Progenitor cell of endocrine pancreas (in vitro differentiated cells): ENCODE results near the gene PALLD. TPM values are rescaled to one million over a fixed set of nuclear protein-coding genes. Genes with fewer than 3 reads are reported as not detected.
A peak's percentile ranks its signal among the peaks of the same experiment; 100 is the strongest.
"Not testable (repeated sequence)": the region's sequence is repeated elsewhere in the genome, so short reads cannot be mapped to it uniquely, and the experiment has no call there.

Source experiments
- DNase-seq: peaks from one replicate; pipeline ENCODE4 v3.0.0; 2021; ENCODE audit warnings: low spot score; ENCODE audit not compliant: unreplicated experiment
- H3K27ac Mint-ChIP-seq: 2 replicates; pipeline ENCODE4 v1.8.0; 2021; ENCODE audit warnings: mild to moderate bottlenecking, moderate library complexity, mixed read lengths
- H3K27me3 Mint-ChIP-seq: 2 replicates; pipeline ENCODE4 v1.8.0; 2021; ENCODE audit warnings: mixed read lengths
- H3K36me3 Mint-ChIP-seq: 2 replicates; pipeline ENCODE4 v1.8.0; 2022; ENCODE audit warnings: mixed read lengths; ENCODE audit not compliant: insufficient read depth
- H3K4me1 Mint-ChIP-seq: 2 replicates; pipeline ENCODE4 v1.8.0; 2021; ENCODE audit warnings: low read depth, mixed read lengths
- H3K4me3 Mint-ChIP-seq: 2 replicates; pipeline ENCODE4 v1.8.0; 2021; ENCODE audit warnings: low read depth, mild to moderate bottlenecking, moderate library complexity, mixed read lengths
- H3K9me3 Mint-ChIP-seq: 2 replicates; pipeline ENCODE4 v1.8.0; 2021; ENCODE audit warnings: low read depth, mixed read lengths
- total RNA-seq: library from RNA; stranded (reverse); gene quantifications from 2 replicates; pipeline ENCODE4 v1.2.1, GENCODE V29; 2021
- TF ChIP-seq, protein P1 (sequence below): fragments of 200-600 bp; sonication (generic); IDR thresholded peaks from one replicate; pipeline ENCODE4 v1.5.0; 2021; ENCODE audit warnings: antibody characterized with exemption, mild to moderate bottlenecking; ENCODE audit not compliant: unreplicated experiment

PALLD gene
- total RNA-seq, 1 donor from 2014 or later, result 43.2 TPM

DNA sequence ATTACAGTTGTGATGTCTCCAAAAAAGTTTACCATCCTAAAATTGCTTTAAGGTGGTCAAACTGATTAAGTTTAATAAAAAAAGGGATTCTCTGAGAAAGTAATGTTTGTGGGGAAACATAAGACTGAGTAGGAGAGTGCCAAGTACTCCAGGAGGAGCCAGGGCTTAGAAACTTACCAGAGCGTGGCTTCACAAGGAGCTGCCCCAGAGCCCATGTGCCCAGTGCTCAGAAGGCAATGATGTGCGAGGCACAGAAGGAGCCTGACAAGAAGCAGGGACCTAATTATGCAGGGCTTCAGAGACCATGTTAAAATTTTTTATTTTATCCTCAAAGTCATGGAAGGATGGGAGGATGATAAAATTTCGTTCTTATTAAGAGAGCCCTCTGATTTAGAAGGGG is 204.2 kb downstream of the PALLD start:
- H3K36me3 Mint-ChIP-seq, result no peaks in the 10 kb centered on the region
- no peak for DNase-seq

DNA sequence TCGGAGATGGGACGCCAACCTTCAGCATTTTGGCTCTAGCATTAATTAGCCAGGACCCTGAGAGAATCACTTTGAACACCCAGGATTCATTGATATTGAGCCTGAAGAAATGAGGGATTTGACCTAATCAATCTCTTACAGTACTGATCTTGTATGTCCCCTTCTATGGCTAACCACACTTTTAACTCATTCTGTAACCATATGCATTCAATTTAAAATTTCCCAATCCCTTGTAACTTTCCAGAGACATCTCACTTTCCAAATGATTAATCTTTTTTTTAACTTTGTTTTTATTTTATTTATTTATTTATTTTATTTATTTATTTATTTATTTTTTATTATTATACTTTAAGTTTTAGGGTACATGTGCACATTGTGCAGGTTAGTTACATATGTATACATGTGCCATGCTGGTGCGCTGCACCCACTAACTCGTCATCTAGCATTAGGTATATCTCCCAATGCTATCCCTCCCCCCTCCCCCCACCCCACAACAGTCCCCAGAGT is 205.8 kb downstream of the PALLD start:
- H3K36me3 Mint-ChIP-seq, H3K27ac Mint-ChIP-seq, H3K4me1 Mint-ChIP-seq, H3K4me3 Mint-ChIP-seq, DNase-seq, H3K9me3 Mint-ChIP-seq: not testable (repeated sequence)
- H3K27me3 Mint-ChIP-seq, result peaks cover 13% of the 10 kb centered on the region

More for the DNA sequence above, 204.2 kb downstream of the PALLD start:
- Mint-ChIP-seq H3K27ac (no peak overlapping the region), H3K4me3 (no peak overlapping the region), H3K4me1 (no peaks in the 10 kb centered on the region), H3K9me3 (no peaks in the 10 kb centered on the region), H3K27me3 (peaks cover 1% of the 10 kb centered on the region)
- TF ChIP-seq, protein P1, sequence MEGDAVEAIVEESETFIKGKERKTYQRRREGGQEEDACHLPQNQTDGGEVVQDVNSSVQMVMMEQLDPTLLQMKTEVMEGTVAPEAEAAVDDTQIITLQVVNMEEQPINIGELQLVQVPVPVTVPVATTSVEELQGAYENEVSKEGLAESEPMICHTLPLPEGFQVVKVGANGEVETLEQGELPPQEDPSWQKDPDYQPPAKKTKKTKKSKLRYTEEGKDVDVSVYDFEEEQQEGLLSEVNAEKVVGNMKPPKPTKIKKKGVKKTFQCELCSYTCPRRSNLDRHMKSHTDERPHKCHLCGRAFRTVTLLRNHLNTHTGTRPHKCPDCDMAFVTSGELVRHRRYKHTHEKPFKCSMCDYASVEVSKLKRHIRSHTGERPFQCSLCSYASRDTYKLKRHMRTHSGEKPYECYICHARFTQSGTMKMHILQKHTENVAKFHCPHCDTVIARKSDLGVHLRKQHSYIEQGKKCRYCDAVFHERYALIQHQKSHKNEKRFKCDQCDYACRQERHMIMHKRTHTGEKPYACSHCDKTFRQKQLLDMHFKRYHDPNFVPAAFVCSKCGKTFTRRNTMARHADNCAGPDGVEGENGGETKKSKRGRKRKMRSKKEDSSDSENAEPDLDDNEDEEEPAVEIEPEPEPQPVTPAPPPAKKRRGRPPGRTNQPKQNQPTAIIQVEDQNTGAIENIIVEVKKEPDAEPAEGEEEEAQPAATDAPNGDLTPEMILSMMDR, result no peak

GRCh38 chr4:168705121-168705520 is 208.3 kb downstream of the PALLD start:
- no peak overlapping the region for H3K27ac Mint-ChIP-seq
- no peaks in the 10 kb centered on the region for H3K36me3 Mint-ChIP-seq

DNA sequence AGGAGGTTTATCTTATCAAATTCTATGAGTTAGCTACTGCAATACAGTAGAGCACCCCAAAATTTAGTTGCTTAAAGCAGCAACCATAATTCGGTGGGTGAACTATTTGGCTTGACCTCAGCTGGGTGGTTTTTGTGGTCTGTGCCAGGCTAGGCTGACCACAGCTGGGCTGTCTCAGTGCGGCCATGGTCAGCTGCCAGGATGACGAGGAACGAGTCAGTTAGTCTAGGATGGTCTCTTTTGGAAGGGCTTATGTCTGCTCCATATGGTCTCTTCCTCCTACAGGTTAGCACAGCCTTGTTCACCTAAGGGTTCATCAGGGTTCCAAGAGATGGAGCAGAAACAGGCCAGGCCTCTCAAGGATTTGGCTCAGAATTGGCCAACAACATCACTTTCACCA is 210.4 kb downstream of the PALLD start:
- Mint-ChIP-seq H3K36me3 (peaks cover 3% of the 10 kb centered on the region), H3K27ac (no peak overlapping the region), H3K4me3 (no peak overlapping the region), H3K4me1 (peaks cover 17% of the 10 kb centered on the region), H3K9me3 (no peaks in the 10 kb centered on the region), H3K27me3 (peaks cover 40% of the 10 kb centered on the region)
- no peak for DNase-seq
- TF ChIP-seq, protein P1, result no peak

More at GRCh38 chr4:168705121-168705520, 208.3 kb downstream of the PALLD start:
- Mint-ChIP-seq H3K9me3 (no peaks in the 10 kb centered on the region), H3K27me3 (peaks cover 24% of the 10 kb centered on the region), H3K4me1 (peaks cover 4% of the 10 kb centered on the region), H3K4me3 (no peak overlapping the region)
- DNase-seq, result no peak
- TF ChIP-seq, protein P1, result no peak

- no peaks in the 10 kb centered on the region for H3K9me3 Mint-ChIP-seq
- peaks cover 3% of the 10 kb centered on the region for H3K36me3 Mint-ChIP-seq
- DNase-seq, result no peak
- no peak overlapping the region for H3K4me3 Mint-ChIP-seq
- H3K4me1 Mint-ChIP-seq, result peaks cover 19% of the 10 kb centered on the region
- peaks cover 42% of the 10 kb centered on the region for H3K27me3 Mint-ChIP-seq
- H3K27ac Mint-ChIP-seq, result no peak overlapping the region
- TF ChIP-seq, protein P1, result no peak
These were observed 211.3 kb downstream of the PALLD start for GRCh38 chr4:168708108-168708507.

DNA sequence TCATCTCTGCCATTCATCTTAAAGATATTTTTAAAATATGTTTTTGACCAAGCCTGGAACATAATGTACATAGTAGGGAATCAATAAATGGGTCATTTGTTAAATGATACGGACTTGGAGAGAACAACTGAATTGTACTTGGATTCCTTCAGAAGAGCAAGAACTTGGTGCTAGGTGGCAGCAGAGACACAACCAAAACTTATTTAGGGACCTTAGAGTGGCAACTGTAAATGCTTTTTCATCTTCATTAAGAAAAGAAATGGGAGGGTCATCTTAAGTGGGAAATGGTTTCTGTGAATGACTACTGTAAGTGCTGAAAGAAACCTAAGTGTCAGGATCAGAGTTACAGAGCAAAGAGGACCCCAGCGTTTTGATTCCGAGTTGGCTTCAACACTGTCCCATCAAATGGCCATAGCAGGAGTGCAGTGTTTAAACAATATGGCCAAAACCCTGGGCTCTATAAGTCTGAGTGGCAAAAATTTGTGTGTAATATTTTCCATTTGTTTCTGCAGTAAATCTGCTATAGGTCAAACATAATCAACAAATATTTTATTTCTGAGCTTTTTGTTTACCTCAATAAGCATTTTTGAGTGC is 213.6 kb downstream of the PALLD start:
- peaks cover 26% of the 10 kb centered on the region for H3K4me1 Mint-ChIP-seq
- H3K27me3 Mint-ChIP-seq, result peaks cover 55% of the 10 kb centered on the region
- H3K27ac Mint-ChIP-seq, result no peak overlapping the region
- TF ChIP-seq, protein P1, result peak; percentile 44
- no peaks in the 10 kb centered on the region for H3K9me3 Mint-ChIP-seq
- no peak overlapping the region for H3K4me3 Mint-ChIP-seq
- DNase-seq, result no peak
- H3K36me3 Mint-ChIP-seq, result peaks cover 3% of the 10 kb centered on the region
